Brain microvascular endothelial cell (primary cell): ENCODE results near the gene SFMBT2.

Source experiments
- DNase-seq: peaks from one replicate; pipeline ENCODE4 v3.0.0-alpha.2; 2020
- H3K27ac ChIP-seq: fragments of 250-450 bp; sonication (Bioruptor Pico); 2 replicates; pipeline ENCODE4 v1.5.1; 2020; ENCODE audit warnings: mild to moderate bottlenecking, moderate library complexity
- H3K27me3 ChIP-seq: fragments of 250-450 bp; sonication (Bioruptor Pico); replicated peaks from 2 replicates; pipeline ENCODE4 v1.5.1; 2020; ENCODE audit warnings: mild to moderate bottlenecking
- H3K36me3 ChIP-seq: fragments of 250-450 bp; sonication (Bioruptor Pico); replicated peaks from 2 replicates; pipeline ENCODE4 v1.5.1; 2020; ENCODE audit warnings: mild to moderate bottlenecking
- H3K4me3 ChIP-seq: 2 replicates; pipeline ENCODE4 v1.5.1; 2011; ENCODE audit warnings: low read depth, mild to moderate bottlenecking, control low read depth, low read length, moderate library complexity
- CTCF ChIP-seq: IDR thresholded peaks from 2 replicates; pipeline ENCODE4 v1.5.1; 2011; ENCODE audit warnings: low read depth, mild to moderate bottlenecking, moderate library complexity, low read length, control low read depth, inconsistent platforms; ENCODE audit errors: missing control alignments
- in situ Hi-C: cut with HindIII; loops from 2 replicates; pipeline ENCODE4 v1.10.0; 2017; ENCODE audit warnings: low sequenced_read_pairs, low pct_ligation_motif_present

SFMBT2 gene

DNA sequence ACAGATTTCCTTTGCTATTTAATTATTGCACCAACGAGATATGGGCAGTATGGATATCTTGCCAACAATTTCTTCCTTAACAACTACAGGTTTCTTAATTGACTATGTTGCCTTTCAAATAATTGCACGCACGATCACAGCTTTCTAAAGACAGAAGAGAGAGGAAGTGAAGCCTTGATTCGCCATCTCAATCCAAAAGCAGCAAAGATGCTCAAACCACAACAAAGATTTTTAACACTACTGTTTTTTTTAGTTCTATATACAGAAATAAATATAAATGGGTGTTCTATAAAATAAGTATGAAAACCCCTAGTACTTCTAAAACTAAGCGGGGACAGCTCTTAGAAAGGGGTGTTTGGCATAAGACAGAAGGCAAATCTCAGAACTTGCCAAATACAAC is 251.3 kb downstream of the SFMBT2 start:
- no peak for TF ChIP-seq CTCF
- no peak for DNase-seq
- Histone ChIP-seq H3K4me3 (no peak overlapping the region), H3K27me3 (no peaks in the 10 kb centered on the region), H3K36me3 (no peaks in the 10 kb centered on the region), H3K27ac (no peak overlapping the region)
- in situ Hi-C loops, result no loop called here

- Histone ChIP-seq H3K36me3 (no peaks in the 10 kb centered on the region), H3K4me3 (no peak overlapping the region), H3K27me3 (no peaks in the 10 kb centered on the region), H3K27ac (no peak overlapping the region)
- TF ChIP-seq CTCF, result no peak
- no peak for DNase-seq
- in situ Hi-C loops, result no loop called here
Measured at GRCh38 chr10:7157091-7157490, 253.7 kb downstream of the SFMBT2 start.

- no peak overlapping the region for H3K27ac ChIP-seq
- H3K4me3 ChIP-seq, result no peak overlapping the region
- in situ Hi-C loops, result no loop called here
- TF ChIP-seq CTCF, result no peak
- no peaks in the 10 kb centered on the region for H3K27me3 ChIP-seq
- no peak for DNase-seq
- no peaks in the 10 kb centered on the region for H3K36me3 ChIP-seq
Measured at GRCh38 chr10:7153750-7154149, 257.1 kb downstream of the SFMBT2 start.

GRCh38 chr10:7152982-7153381 is 257.9 kb downstream of the SFMBT2 start:
- H3K4me3 ChIP-seq, result no peak overlapping the region
- H3K27ac ChIP-seq, result no peak overlapping the region
- TF ChIP-seq CTCF, result no peak
- no peaks in the 10 kb centered on the region for H3K27me3 ChIP-seq
- no peak for DNase-seq
- H3K36me3 ChIP-seq, result no peaks in the 10 kb centered on the region
- in situ Hi-C loops, result no loop called here

- no peaks in the 10 kb centered on the region for H3K27me3 ChIP-seq
- no peak overlapping the region for H3K4me3 ChIP-seq
- H3K27ac ChIP-seq, result no peak overlapping the region
- H3K36me3 ChIP-seq, result no peaks in the 10 kb centered on the region
- no peak for DNase-seq
- in situ Hi-C loops, result no loop called here
- no peak for TF ChIP-seq CTCF
Measured at GRCh38 chr10:7152341-7152740, 258.5 kb downstream of the SFMBT2 start.

- TF ChIP-seq CTCF, result no peak
- H3K4me3 ChIP-seq, result no peak overlapping the region
- in situ Hi-C loops, result no loop called here
- no peaks in the 10 kb centered on the region for H3K27me3 ChIP-seq
- H3K36me3 ChIP-seq, result no peaks in the 10 kb centered on the region
- H3K27ac ChIP-seq, result no peak overlapping the region
- no peak for DNase-seq
Measured at GRCh38 chr10:7151538-7151937, 259.3 kb downstream of the SFMBT2 start.
